Mammary epithelial cell (primary cell): ENCODE measurements around the gene CENPC.

Source experiments
- CTCF ChIP-seq, 2 donors: IDR thresholded peaks in 1 of 2; conservative IDR thresholded peaks in 1 of 2; 2 replicates each; pipeline ENCODE4 v1.5.1; 2011 to 2012; ENCODE audit warnings: inconsistent platforms in 2 of 2, low read length in 2 of 2, mild to moderate bottlenecking in 2 of 2, control low read depth in 1 of 2, low read depth in 1 of 2; ENCODE audit not compliant: insufficient read depth in 1 of 2; ENCODE audit errors: extremely low read depth in 1 of 2
- EZH2 ChIP-seq: IDR thresholded peaks from 2 replicates; pipeline ENCODE4 v1.6.1; 2012; ENCODE audit warnings: low read length, inconsistent platforms, borderline replicate concordance

GRCh38 chr4:67437974-67438713 is 107.2 kb downstream of the CENPC start:
- no peak for TF ChIP-seq CTCF (conservative IDR thresholded peaks at IDR 0.05 in 1 of 2, IDR thresholded peaks at IDR 0.05 in 1 of 2; ENCODE audit: extremely low read depth in 1 of 2, insufficient read depth in 1 of 2, low read depth in 1 of 2, low read length in 2 of 2)
- TF ChIP-seq EZH2, result no peak
